Measurements from ENCODE around the gene C1QA.
"Not testable (repeated sequence)": the region's sequence is repeated elsewhere in the genome, so short reads cannot be mapped to it uniquely, and the experiment has no call there.

The C1QA gene

GRCh38 chr1:22643381-22643780 lies 7.0 kb downstream of the C1QA start, which contains the start of gene C1QC:
Gene C1QC (plus strand): TSS chr1:22643633. CDS start chr1:22644024, 391 bp downstream.
- no peak for DNase-seq

GRCh38 chr1:22643928-22644327 lies 7.5 kb downstream of the C1QA start:
- DNase-seq: no peak

GRCh38 chr1:22645931-22646330 lies 9.5 kb downstream of the C1QA start:
- DNase-seq: no peak

- no peak for DNase-seq
Measured at GRCh38 chr1:22646384-22646783, 10.0 kb downstream of the C1QA start.

- DNase-seq: no peak
Measured at GRCh38 chr1:22650089-22650693, 13.8 kb downstream of the C1QA start.

- DNase-seq: no peak
Measured at GRCh38 chr1:22651941-22652856, 15.8 kb downstream of the C1QA start.

- DNase-seq: no peak
Measured at GRCh38 chr1:22652881-22653316, 16.5 kb downstream of the C1QA start, which contains the start of gene C1QB. Gene C1QB (plus strand): TSS chr1:22653236. CDS start chr1:22659463, 6,227 bp downstream.

GRCh38 chr1:22654692-22655091 lies 18.3 kb downstream of the C1QA start:
- DNase-seq: no peak

- DNase-seq: no peak
Measured at GRCh38 chr1:22658385-22659163, 22.1 kb downstream of the C1QA start.

GRCh38 chr1:22660716-22661241 lies 24.4 kb downstream of the C1QA start:
- DNase-seq: no peak

- no peak for DNase-seq
Measured at GRCh38 chr1:22661880-22662279, 25.5 kb downstream of the C1QA start.

- DNase-seq: no peak
Measured at GRCh38 chr1:22662318-22662717, 25.9 kb downstream of the C1QA start.

GRCh38 chr1:22662986-22663408 lies 26.6 kb downstream of the C1QA start:
- DNase-seq: no peak

- DNase-seq: no peak
Measured at GRCh38 chr1:22665752-22666151, 29.3 kb downstream of the C1QA start.

GRCh38 chr1:22666412-22666811 lies 30.0 kb downstream of the C1QA start:
- DNase-seq: no peak

GRCh38 chr1:22668840-22669239 lies 32.4 kb downstream of the C1QA start:
- DNase-seq: not testable (repeated sequence)

GRCh38 chr1:22670352-22670975 lies 34.0 kb downstream of the C1QA start:
- DNase-seq: no peak

- no peak for DNase-seq
Measured at GRCh38 chr1:22671999-22672398, 35.6 kb downstream of the C1QA start.

- DNase-seq: no peak
Measured at GRCh38 chr1:22673486-22674409, 37.3 kb downstream of the C1QA start.

GRCh38 chr1:22674410-22674749 lies 38.0 kb downstream of the C1QA start:
- no peak for DNase-seq

- DNase-seq: not testable (repeated sequence)
Measured at GRCh38 chr1:22676151-22676550, 39.7 kb downstream of the C1QA start.

Data from NCI-H1048 (cell line).